HepG2 (cell line): ENCODE results near the gene SH2D6. TPM values are rescaled to one million over a fixed set of nuclear protein-coding genes. Genes with fewer than 3 reads are reported as not detected.

ENCODE experiments used
- FOXJ3 ChIP-seq: sonication (generic); formaldehyde crosslinking; IDR thresholded peaks from 2 replicates; pipeline ENCODE4 v1.4.0; 2020; ENCODE audit warnings: missing genetic modification reagents, mild to moderate bottlenecking, borderline replicate concordance
- MAF1 ChIP-seq: sonication (generic); formaldehyde crosslinking; IDR thresholded peaks from 2 replicates; pipeline ENCODE4 v1.5.0; 2020; ENCODE audit warnings: missing genetic modification reagents, borderline replicate concordance
- MED1 ChIP-seq: sonication (generic); formaldehyde crosslinking; IDR thresholded peaks from 2 replicates; pipeline ENCODE4 v1.4.0; 2020; ENCODE audit warnings: missing genetic modification reagents
- SUZ12 ChIP-seq: fragments of 150-350 bp; IDR thresholded peaks from 2 replicates; pipeline ENCODE4 v1.6.1; 2014; ENCODE audit warnings: low read depth, low read length
- TBL1XR1 ChIP-seq: fragments of 150-350 bp; IDR thresholded peaks from 2 replicates; pipeline ENCODE4 v1.6.1; 2014; ENCODE audit warnings: borderline replicate concordance, low read length; ENCODE audit not compliant: partially characterized antibody
- ZBTB3 ChIP-seq: sonication (generic); formaldehyde crosslinking; IDR thresholded peaks from 2 replicates; pipeline ENCODE4 v1.4.0; 2020; ENCODE audit warnings: low read depth, mild to moderate bottlenecking, moderate library complexity, missing genetic modification reagents, borderline replicate concordance
- ZBTB7A ChIP-seq: sonication (generic); formaldehyde crosslinking; IDR thresholded peaks from 2 replicates; pipeline ENCODE4 v1.8.0; 2022; ENCODE audit warnings: mild to moderate bottlenecking, missing genetic modification reagents
- ZFP36L1 ChIP-seq: sonication (generic); formaldehyde crosslinking; IDR thresholded peaks from 2 replicates; pipeline ENCODE4 v1.8.0; 2022; ENCODE audit warnings: mild to moderate bottlenecking, missing genetic modification reagents, moderate library complexity
- ZNF878 ChIP-seq: sonication (generic); formaldehyde crosslinking; IDR thresholded peaks from 2 replicates; pipeline ENCODE4 v1.8.1; 2023; ENCODE audit warnings: mild to moderate bottlenecking, missing genetic modification reagents, moderate library complexity
- polyA plus RNA-seq, 8 experiments: library from polyadenylated mRNA; depleted of rRNA in 3 of 8; stranded (reverse) in 7 of 8; unstranded in 1 of 8; fragments of >200 nt; fragmentation: Illumina TruSeq in 4 of 8; extraction: Trizol in 4 of 8; gene quantifications; 2 replicates each; pipeline versions ENCODE4 v1.2.1 to v1.2.3, GENCODE V29; 2011 to 2016; ENCODE audit warnings: low read depth in 4 of 8, missing spikeins in 1 of 8, mixed read lengths in 1 of 8; ENCODE audit not compliant: insufficient read depth in 1 of 8
- total RNA-seq, 5 experiments: library from RNA; depleted of rRNA; stranded (reverse); fragments of >200 nt; fragmentation: Illumina TruSeq; extraction: Trizol; gene quantifications; 2 replicates each; pipeline ENCODE4 v1.2.3, GENCODE V29; 2016; ENCODE audit warnings: low read depth in 1 of 5
- TF ChIP-seq, protein P1 (sequence below): sonication (generic); formaldehyde crosslinking; IDR thresholded peaks from 2 replicates; pipeline ENCODE4 v1.4.0; 2020; ENCODE audit warnings: mild to moderate bottlenecking, missing genetic modification reagents
- TF ChIP-seq, protein P2 (sequence below): sonication (generic); formaldehyde crosslinking; IDR thresholded peaks from 2 replicates; pipeline ENCODE4 v1.4.0; 2020; ENCODE audit warnings: missing genetic modification reagents
- TF ChIP-seq, protein P3 (sequence below): sonication (generic); IDR thresholded peaks from 2 replicates; pipeline ENCODE4 v1.6.1; 2016; ENCODE audit warnings: low read depth, borderline replicate concordance
- TF ChIP-seq, protein P4 (sequence below): sonication (generic); formaldehyde crosslinking; IDR thresholded peaks from 2 replicates; pipeline ENCODE4 v1.8.0; 2022; ENCODE audit warnings: missing genetic modification reagents, mild to moderate bottlenecking, moderate library complexity, borderline replicate concordance

Gene SH2D6
- total and polyA plus RNA-seq, 2 of the 13 experiments (the other 11 are each of a cell fraction or from before 2014, with no cell fraction given), result 0.11 to 0.26 TPM

DNA sequence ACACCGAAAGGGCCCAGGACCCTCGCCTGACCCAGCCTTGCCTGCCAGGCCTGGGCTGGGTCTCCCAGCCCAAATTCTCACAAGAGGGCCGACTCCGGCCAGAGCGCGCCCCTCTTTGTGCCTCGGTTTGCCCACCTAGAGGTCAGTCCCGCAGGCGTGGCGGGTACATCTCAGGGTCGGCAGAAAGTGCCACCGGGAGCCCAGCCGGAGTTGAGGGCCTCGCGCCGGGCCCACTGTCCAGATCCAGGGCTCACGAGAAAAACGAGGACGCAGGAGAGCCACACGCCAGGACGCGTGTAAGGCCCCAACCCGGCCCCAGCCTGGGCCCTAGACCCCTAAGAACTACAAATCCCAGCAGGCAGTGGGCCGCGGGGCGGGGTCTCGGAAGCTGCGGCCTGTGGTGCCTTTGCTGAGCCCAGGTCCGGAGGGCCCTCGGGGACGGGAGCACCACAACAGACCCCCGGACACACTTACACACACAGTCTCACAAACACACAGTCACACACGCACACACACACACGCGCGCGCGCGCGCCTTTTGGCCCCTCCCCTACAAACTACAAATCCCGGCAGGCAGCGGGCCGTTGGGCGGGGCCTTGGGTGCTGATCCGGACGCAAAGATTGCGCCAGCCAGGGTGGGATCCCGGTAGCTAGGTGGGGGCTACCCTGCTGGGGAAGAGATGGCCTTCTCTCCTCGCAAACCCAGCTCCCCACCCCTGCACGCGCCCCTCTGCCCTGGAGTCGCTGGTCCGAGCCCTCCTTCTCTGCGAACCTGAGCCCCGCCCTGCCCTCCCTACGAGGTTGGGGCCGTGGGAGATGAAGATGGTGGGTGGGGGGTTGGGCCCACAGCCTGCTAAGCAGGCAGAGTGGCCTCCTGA is at the start of gene SH2D6 (continued):
- TF ChIP-seq, protein P1, sequence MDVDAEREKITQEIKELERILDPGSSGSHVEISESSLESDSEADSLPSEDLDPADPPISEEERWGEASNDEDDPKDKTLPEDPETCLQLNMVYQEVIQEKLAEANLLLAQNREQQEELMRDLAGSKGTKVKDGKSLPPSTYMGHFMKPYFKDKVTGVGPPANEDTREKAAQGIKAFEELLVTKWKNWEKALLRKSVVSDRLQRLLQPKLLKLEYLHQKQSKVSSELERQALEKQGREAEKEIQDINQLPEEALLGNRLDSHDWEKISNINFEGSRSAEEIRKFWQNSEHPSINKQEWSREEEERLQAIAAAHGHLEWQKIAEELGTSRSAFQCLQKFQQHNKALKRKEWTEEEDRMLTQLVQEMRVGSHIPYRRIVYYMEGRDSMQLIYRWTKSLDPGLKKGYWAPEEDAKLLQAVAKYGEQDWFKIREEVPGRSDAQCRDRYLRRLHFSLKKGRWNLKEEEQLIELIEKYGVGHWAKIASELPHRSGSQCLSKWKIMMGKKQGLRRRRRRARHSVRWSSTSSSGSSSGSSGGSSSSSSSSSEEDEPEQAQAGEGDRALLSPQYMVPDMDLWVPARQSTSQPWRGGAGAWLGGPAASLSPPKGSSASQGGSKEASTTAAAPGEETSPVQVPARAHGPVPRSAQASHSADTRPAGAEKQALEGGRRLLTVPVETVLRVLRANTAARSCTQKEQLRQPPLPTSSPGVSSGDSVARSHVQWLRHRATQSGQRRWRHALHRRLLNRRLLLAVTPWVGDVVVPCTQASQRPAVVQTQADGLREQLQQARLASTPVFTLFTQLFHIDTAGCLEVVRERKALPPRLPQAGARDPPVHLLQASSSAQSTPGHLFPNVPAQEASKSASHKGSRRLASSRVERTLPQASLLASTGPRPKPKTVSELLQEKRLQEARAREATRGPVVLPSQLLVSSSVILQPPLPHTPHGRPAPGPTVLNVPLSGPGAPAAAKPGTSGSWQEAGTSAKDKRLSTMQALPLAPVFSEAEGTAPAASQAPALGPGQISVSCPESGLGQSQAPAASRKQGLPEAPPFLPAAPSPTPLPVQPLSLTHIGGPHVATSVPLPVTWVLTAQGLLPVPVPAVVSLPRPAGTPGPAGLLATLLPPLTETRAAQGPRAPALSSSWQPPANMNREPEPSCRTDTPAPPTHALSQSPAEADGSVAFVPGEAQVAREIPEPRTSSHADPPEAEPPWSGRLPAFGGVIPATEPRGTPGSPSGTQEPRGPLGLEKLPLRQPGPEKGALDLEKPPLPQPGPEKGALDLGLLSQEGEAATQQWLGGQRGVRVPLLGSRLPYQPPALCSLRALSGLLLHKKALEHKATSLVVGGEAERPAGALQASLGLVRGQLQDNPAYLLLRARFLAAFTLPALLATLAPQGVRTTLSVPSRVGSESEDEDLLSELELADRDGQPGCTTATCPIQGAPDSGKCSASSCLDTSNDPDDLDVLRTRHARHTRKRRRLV, result peak; percentile 83
- TF ChIP-seq SUZ12, result peak; percentile 79
- TF ChIP-seq ZBTB7A (CRISPR knock-in tag), result peak; percentile 94
- TF ChIP-seq MAF1 (CRISPR knock-in tag), result 0 out of 2 replicates have a peak, but pooled peaks have one; percentile 65
- no peak for TF ChIP-seq ZNF878 (CRISPR knock-in tag)
- TF ChIP-seq, protein P2, sequence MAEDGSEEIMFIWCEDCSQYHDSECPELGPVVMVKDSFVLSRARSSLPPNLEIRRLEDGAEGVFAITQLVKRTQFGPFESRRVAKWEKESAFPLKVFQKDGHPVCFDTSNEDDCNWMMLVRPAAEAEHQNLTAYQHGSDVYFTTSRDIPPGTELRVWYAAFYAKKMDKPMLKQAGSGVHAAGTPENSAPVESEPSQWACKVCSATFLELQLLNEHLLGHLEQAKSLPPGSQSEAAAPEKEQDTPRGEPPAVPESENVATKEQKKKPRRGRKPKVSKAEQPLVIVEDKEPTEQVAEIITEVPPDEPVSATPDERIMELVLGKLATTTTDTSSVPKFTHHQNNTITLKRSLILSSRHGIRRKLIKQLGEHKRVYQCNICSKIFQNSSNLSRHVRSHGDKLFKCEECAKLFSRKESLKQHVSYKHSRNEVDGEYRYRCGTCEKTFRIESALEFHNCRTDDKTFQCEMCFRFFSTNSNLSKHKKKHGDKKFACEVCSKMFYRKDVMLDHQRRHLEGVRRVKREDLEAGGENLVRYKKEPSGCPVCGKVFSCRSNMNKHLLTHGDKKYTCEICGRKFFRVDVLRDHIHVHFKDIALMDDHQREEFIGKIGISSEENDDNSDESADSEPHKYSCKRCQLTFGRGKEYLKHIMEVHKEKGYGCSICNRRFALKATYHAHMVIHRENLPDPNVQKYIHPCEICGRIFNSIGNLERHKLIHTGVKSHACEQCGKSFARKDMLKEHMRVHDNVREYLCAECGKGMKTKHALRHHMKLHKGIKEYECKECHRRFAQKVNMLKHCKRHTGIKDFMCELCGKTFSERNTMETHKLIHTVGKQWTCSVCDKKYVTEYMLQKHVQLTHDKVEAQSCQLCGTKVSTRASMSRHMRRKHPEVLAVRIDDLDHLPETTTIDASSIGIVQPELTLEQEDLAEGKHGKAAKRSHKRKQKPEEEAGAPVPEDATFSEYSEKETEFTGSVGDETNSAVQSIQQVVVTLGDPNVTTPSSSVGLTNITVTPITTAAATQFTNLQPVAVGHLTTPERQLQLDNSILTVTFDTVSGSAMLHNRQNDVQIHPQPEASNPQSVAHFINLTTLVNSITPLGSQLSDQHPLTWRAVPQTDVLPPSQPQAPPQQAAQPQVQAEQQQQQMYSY (CRISPR knock-in tag), result peak; percentile 84
- peak; percentile 61 for TF ChIP-seq TBL1XR1
- TF ChIP-seq, protein P3, sequence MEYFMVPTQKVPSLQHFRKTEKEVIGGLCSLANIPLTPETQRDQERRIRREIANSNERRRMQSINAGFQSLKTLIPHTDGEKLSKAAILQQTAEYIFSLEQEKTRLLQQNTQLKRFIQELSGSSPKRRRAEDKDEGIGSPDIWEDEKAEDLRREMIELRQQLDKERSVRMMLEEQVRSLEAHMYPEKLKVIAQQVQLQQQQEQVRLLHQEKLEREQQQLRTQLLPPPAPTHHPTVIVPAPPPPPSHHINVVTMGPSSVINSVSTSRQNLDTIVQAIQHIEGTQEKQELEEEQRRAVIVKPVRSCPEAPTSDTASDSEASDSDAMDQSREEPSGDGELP, result no peak
- peak; percentile 34; the same call in 1 of the 2 replicates for TF ChIP-seq ZBTB3 (CRISPR knock-in tag)
- TF ChIP-seq FOXJ3 (CRISPR knock-in tag), result peak; percentile 77
- TF ChIP-seq, protein P4, sequence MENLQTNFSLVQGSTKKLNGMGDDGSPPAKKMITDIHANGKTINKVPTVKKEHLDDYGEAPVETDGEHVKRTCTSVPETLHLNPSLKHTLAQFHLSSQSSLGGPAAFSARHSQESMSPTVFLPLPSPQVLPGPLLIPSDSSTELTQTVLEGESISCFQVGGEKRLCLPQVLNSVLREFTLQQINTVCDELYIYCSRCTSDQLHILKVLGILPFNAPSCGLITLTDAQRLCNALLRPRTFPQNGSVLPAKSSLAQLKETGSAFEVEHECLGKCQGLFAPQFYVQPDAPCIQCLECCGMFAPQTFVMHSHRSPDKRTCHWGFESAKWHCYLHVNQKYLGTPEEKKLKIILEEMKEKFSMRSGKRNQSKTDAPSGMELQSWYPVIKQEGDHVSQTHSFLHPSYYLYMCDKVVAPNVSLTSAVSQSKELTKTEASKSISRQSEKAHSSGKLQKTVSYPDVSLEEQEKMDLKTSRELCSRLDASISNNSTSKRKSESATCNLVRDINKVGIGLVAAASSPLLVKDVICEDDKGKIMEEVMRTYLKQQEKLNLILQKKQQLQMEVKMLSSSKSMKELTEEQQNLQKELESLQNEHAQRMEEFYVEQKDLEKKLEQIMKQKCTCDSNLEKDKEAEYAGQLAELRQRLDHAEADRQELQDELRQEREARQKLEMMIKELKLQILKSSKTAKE (CRISPR knock-in tag), result no peak
- TF ChIP-seq MED1 (CRISPR knock-in tag), result peak; percentile 79
- peak; percentile 81 for TF ChIP-seq ZFP36L1 (CRISPR knock-in tag)
